ENCODE results near the gene KCNJ12. TPM values are rescaled to one million over a fixed set of nuclear protein-coding genes. Genes with fewer than 3 reads are reported as not detected.

KCNJ12 gene
- total RNA-seq, 1 experiment from 2014 or later: 5.8 TPM

GRCh38 chr17:21360048-21360447 is 16.1 kb upstream of the KCNJ12 start:
- no peak overlapping the region for H3K27ac ChIP-seq (ENCODE audit: low read depth, low read length)
- BruUV-seq (replicated peaks): no TSS peak
- peaks cover 8 to 11% of the 10 kb centered on the region in 2 experiments for H3K4me1 ChIP-seq (ENCODE audit: control insufficient read depth in 1 of 2, insufficient read depth in 2 of 2, low read length in 2 of 2)
- H4K20me1 ChIP-seq (ENCODE audit: insufficient read depth): no peaks in the 10 kb centered on the region
- no peak overlapping the region for H2AFZ ChIP-seq (ENCODE audit: low read depth, low read length, poor library complexity, severe bottlenecking)
- intact Hi-C loops (cut with micrococcal nuclease): no loop called here
- no peaks in the 10 kb centered on the region for H3K9me3 ChIP-seq (ENCODE audit: control insufficient read depth in 1 of 2, insufficient read depth in 1 of 2, low read depth in 1 of 2, low read length in 2 of 2)
- no peak overlapping the region for H3K4me2 ChIP-seq (ENCODE audit: low read length)
- ChIA-PET RAD21 (ENCODE audit: low non-redundant PET in 1 of 2, low total read pairs in 2 of 2, uncharacterized antibody in 2 of 2, unreplicated experiment in 2 of 2) (no interaction called here), CTCF (no interaction called here), POLR2A (no interaction called here)
- no peaks in the 10 kb centered on the region for H3K36me3 ChIP-seq (ENCODE audit: control insufficient read depth in 1 of 2, insufficient read depth in 2 of 2, low read length in 2 of 2)
- DNase-seq (ENCODE audit: low read depth, low spot score): no peak
- H3K9ac ChIP-seq (ENCODE audit: low read length): no peak overlapping the region
- H3K27me3 ChIP-seq (ENCODE audit: insufficient read depth, low read length): no peaks in the 10 kb centered on the region
- no peak for ATAC-seq
- TF ChIP-seq POLR2AphosphoS5 (IDR thresholded peaks at IDR 0.05; ENCODE audit: low read depth, low read length) (no peak), TCF7L2 (IDR thresholded peaks at IDR 0.05; ENCODE audit: borderline replicate concordance, extremely low read depth, insufficient read depth, insufficient read length) (no peak), SP1 (IDR thresholded peaks at IDR 0.05; ENCODE audit: low read depth) (no peak), CTCF (IDR thresholded peaks at IDR 0.05 in 2 of 3, conservative IDR thresholded peaks at IDR 0.05 in 1 of 3; ENCODE audit: borderline replicate concordance in 1 of 3, insufficient read depth in 1 of 3, low read depth in 2 of 3, low read length in 2 of 3) (no peak), POLR2A (IDR thresholded peaks at IDR 0.05; ENCODE audit: borderline replicate concordance, extremely low read depth, insufficient read depth, insufficient read length) (no peak), SIN3A (IDR thresholded peaks at IDR 0.05; ENCODE audit: low read depth) (no peak), ZNF274 (IDR thresholded peaks at IDR 0.05; ENCODE audit: low read depth, low read length) (no peak)
- TF ChIP-seq, protein P1, sequence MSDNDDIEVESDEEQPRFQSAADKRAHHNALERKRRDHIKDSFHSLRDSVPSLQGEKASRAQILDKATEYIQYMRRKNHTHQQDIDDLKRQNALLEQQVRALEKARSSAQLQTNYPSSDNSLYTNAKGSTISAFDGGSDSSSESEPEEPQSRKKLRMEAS (IDR thresholded peaks at IDR 0.05): no peak
- TF ChIP-seq, protein P2, sequence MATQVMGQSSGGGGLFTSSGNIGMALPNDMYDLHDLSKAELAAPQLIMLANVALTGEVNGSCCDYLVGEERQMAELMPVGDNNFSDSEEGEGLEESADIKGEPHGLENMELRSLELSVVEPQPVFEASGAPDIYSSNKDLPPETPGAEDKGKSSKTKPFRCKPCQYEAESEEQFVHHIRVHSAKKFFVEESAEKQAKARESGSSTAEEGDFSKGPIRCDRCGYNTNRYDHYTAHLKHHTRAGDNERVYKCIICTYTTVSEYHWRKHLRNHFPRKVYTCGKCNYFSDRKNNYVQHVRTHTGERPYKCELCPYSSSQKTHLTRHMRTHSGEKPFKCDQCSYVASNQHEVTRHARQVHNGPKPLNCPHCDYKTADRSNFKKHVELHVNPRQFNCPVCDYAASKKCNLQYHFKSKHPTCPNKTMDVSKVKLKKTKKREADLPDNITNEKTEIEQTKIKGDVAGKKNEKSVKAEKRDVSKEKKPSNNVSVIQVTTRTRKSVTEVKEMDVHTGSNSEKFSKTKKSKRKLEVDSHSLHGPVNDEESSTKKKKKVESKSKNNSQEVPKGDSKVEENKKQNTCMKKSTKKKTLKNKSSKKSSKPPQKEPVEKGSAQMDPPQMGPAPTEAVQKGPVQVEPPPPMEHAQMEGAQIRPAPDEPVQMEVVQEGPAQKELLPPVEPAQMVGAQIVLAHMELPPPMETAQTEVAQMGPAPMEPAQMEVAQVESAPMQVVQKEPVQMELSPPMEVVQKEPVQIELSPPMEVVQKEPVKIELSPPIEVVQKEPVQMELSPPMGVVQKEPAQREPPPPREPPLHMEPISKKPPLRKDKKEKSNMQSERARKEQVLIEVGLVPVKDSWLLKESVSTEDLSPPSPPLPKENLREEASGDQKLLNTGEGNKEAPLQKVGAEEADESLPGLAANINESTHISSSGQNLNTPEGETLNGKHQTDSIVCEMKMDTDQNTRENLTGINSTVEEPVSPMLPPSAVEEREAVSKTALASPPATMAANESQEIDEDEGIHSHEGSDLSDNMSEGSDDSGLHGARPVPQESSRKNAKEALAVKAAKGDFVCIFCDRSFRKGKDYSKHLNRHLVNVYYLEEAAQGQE (IDR thresholded peaks at IDR 0.05; ENCODE audit: low read depth): no peak
- no peaks in the 10 kb centered on the region for H3K79me2 ChIP-seq (ENCODE audit: insufficient read depth, low read length)
- H3K4me3 ChIP-seq (replicated peaks in 1 of 2; ENCODE audit: low read depth in 1 of 2, low read length in 2 of 2): no peak overlapping the region
- H3K9me2 ChIP-seq (ENCODE audit: insufficient read depth): no peaks in the 10 kb centered on the region

All from HCT116 (cell line).